NCI-H1694 treated with DMSO at 0.1 percent for 48 hours (cell line): ENCODE results near the gene CNTNAP1.
A peak's percentile ranks its signal among the peaks of the same experiment; 100 is the strongest.

Experiments
- DNase-seq: peaks from one replicate; lab custom pipeline; 2025; lab: John Stamatoyannopoulos, UW

CNTNAP1 gene

GRCh38 chr17:42670789-42671657, 11.3 kb upstream of the CNTNAP1 start:
- no peak for DNase-seq

GRCh38 chr17:42672038-42672437, 10.3 kb upstream of the CNTNAP1 start:
- DNase-seq: peak; percentile 71

GRCh38 chr17:42673266-42673884, 9.0 kb upstream of the CNTNAP1 start:
- no peak for DNase-seq

GRCh38 chr17:42673885-42674754, 8.2 kb upstream of the CNTNAP1 start:
- peak; percentile 36 for DNase-seq

- no peak for DNase-seq
These were observed 7.5 kb upstream of the CNTNAP1 start for GRCh38 chr17:42674755-42675347.

- DNase-seq: no peak
These were observed 6.9 kb upstream of the CNTNAP1 start for GRCh38 chr17:42675348-42675964.

- DNase-seq: no peak
These were observed 6.3 kb upstream of the CNTNAP1 start for GRCh38 chr17:42675965-42676423.

GRCh38 chr17:42676424-42677011, 5.8 kb upstream of the CNTNAP1 start, which contains the start of gene PLEKHH3:
Gene PLEKHH3, minus strand, starts transcription at chr17:42676994. Its CDS starts 431 bp downstream, at chr17:42676563.
- peak; percentile 40 for DNase-seq

GRCh38 chr17:42677012-42677857, 5.1 kb upstream of the CNTNAP1 start:
- DNase-seq: peak; percentile 99

- peak; percentile 82 for DNase-seq
These were observed 4.2 kb upstream of the CNTNAP1 start for GRCh38 chr17:42677921-42678781.

- DNase-seq: peak; percentile 79
These were observed 3.3 kb upstream of the CNTNAP1 start for GRCh38 chr17:42678951-42679491.

- DNase-seq: peak; percentile 63
These were observed 2.6 kb upstream of the CNTNAP1 start for GRCh38 chr17:42679492-42680330.

GRCh38 chr17:42680331-42680808, 2.0 kb upstream of the CNTNAP1 start:
- no peak for DNase-seq

GRCh38 chr17:42682722-42683403, 532 bp downstream of the CNTNAP1 start:
- DNase-seq: peak; percentile 51

- no peak for DNase-seq
These were observed 1.2 kb downstream of the CNTNAP1 start for GRCh38 chr17:42683407-42684034.

- no peak for DNase-seq
These were observed 2.7 kb downstream of the CNTNAP1 start for GRCh38 chr17:42684929-42685556.
